ENCODE results near the gene ZSCAN30.

- TF ChIP-seq POLR2A (IDR thresholded peaks at IDR 0.05; ENCODE audit: insufficient read depth in 1 of 2, low read depth in 2 of 2, low read length in 2 of 2) (no peak), YY1 (IDR thresholded peaks at IDR 0.05; ENCODE audit: insufficient read depth, insufficient replicate concordance, low read depth, low read length) (no peak), HBP1 (CRISPR knock-in tag; IDR thresholded peaks at IDR 0.05; ENCODE audit: low read depth) (no peak), SETDB1 (CRISPR knock-in tag; IDR thresholded peaks at IDR 0.05; ENCODE audit: borderline replicate concordance) (no peak), TP53 (CRISPR knock-in tag; conservative IDR thresholded peaks at IDR 0.05) (no peak), ZNF776 (CRISPR knock-in tag; IDR thresholded peaks at IDR 0.05) (no peak), TBL1XR1 (IDR thresholded peaks at IDR 0.05; ENCODE audit: borderline replicate concordance, low read length, partially characterized antibody) (no peak), FIP1L1 (IDR thresholded peaks at IDR 0.05; ENCODE audit: borderline replicate concordance, insufficient read depth, low read depth, low read length) (no peak), ZNF24 (IDR thresholded peaks at IDR 0.05) (no peak), NCOA2 (CRISPR knock-in tag; IDR thresholded peaks at IDR 0.05) (no peak), NFIB (CRISPR knock-in tag; IDR thresholded peaks at IDR 0.05; ENCODE audit: borderline replicate concordance) (no peak), ZFP41 (CRISPR knock-in tag; IDR thresholded peaks at IDR 0.05; ENCODE audit: borderline replicate concordance) (no peak)
- TF ChIP-seq, protein P1, sequence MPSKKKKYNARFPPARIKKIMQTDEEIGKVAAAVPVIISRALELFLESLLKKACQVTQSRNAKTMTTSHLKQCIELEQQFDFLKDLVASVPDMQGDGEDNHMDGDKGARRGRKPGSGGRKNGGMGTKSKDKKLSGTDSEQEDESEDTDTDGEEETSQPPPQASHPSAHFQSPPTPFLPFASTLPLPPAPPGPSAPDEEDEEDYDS (CRISPR knock-in tag; IDR thresholded peaks at IDR 0.05): no peak
- TF ChIP-seq, protein P2, sequence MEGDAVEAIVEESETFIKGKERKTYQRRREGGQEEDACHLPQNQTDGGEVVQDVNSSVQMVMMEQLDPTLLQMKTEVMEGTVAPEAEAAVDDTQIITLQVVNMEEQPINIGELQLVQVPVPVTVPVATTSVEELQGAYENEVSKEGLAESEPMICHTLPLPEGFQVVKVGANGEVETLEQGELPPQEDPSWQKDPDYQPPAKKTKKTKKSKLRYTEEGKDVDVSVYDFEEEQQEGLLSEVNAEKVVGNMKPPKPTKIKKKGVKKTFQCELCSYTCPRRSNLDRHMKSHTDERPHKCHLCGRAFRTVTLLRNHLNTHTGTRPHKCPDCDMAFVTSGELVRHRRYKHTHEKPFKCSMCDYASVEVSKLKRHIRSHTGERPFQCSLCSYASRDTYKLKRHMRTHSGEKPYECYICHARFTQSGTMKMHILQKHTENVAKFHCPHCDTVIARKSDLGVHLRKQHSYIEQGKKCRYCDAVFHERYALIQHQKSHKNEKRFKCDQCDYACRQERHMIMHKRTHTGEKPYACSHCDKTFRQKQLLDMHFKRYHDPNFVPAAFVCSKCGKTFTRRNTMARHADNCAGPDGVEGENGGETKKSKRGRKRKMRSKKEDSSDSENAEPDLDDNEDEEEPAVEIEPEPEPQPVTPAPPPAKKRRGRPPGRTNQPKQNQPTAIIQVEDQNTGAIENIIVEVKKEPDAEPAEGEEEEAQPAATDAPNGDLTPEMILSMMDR (CRISPR knock-in tag; IDR thresholded peaks at IDR 0.05): no peak
These were observed 5.2 kb downstream of the ZSCAN30 start for GRCh38 chr18:35284841-35285240.

Measured in HepG2 (cell line).